Vagina (tissue), 2 donors: ENCODE results near the gene PMEPA1. TPM values are rescaled to one million over a fixed set of nuclear protein-coding genes. Genes with fewer than 3 reads are reported as not detected.
A peak's percentile ranks its signal among the peaks of the same experiment; 100 is the strongest.

Source experiments
- DNase-seq, 2 donors: peaks; one replicate each; pipeline ENCODE4 v3.0.0-alpha.2; 2017; ENCODE audit errors: extremely low spot score in 2 of 2
- H3K27ac ChIP-seq: fragments of 200-600 bp; sonication (generic); one replicate; pipeline ENCODE4 v1.5.1; 2019
- H3K27me3 ChIP-seq: fragments of 200-600 bp; sonication (generic); one replicate; pipeline ENCODE4 v1.5.1; 2019
- H3K36me3 ChIP-seq, 2 donors: fragments of 200-600 bp; sonication (generic); one replicate each; pipeline ENCODE4 v1.5.1; 2017 to 2019
- H3K4me1 ChIP-seq: fragments of 200-600 bp; sonication (generic); one replicate; pipeline ENCODE4 v1.5.1; 2019
- H3K4me3 ChIP-seq, 2 donors: fragments of 200-600 bp; sonication (generic); 1 replicate in 1 of 2; 2 replicates in 1 of 2; pipeline ENCODE4 v1.5.1; 2016 to 2019
- H3K9me3 ChIP-seq: fragments of 200-600 bp; sonication (generic); one replicate; pipeline ENCODE4 v1.5.1; 2019
- POLR2A ChIP-seq, 2 donors: fragments of 450-650 bp; IDR thresholded peaks; one replicate each; pipeline ENCODE4 v1.6.1; 2017; ENCODE audit warnings: antibody characterized with exemption in 2 of 2, mild to moderate bottlenecking in 2 of 2, moderate library complexity in 2 of 2
- POLR2AphosphoS5 ChIP-seq, 2 donors: sonication (generic); formaldehyde crosslinking; IDR thresholded peaks; one replicate each; pipeline ENCODE4 v1.9.0; 2017; ENCODE audit warnings: antibody characterized with exemption in 2 of 2, mild to moderate bottlenecking in 2 of 2, low read depth in 1 of 2; ENCODE audit not compliant: insufficient read depth in 1 of 2
- intact Hi-C: fragments of 100-400 bp; cut with DNase I; formaldehyde crosslinking; loops from one replicate; pipeline ENCODE4 v1.15.1; 2023
- total RNA-seq: library from RNA; depleted of rRNA; stranded (reverse); fragments of >200 nt; gene quantifications from one replicate; pipeline ENCODE4 v1.2.3, GENCODE V29; 2016
- TF ChIP-seq, protein P1 (sequence below), 3 experiments: fragments of 450-650 bp in 2 of 3; fragments of 200-600 bp in 1 of 3; sonication (generic) in 1 of 3; IDR thresholded peaks; one replicate each; pipeline ENCODE4 v1.5.1; 2017 to 2019; ENCODE audit warnings: antibody characterized with exemption in 3 of 3, mild to moderate bottlenecking in 2 of 3, moderate library complexity in 2 of 3

The PMEPA1 gene
- total RNA-seq, 1 donor from 2014 or later, result 11.3 TPM

DNA sequence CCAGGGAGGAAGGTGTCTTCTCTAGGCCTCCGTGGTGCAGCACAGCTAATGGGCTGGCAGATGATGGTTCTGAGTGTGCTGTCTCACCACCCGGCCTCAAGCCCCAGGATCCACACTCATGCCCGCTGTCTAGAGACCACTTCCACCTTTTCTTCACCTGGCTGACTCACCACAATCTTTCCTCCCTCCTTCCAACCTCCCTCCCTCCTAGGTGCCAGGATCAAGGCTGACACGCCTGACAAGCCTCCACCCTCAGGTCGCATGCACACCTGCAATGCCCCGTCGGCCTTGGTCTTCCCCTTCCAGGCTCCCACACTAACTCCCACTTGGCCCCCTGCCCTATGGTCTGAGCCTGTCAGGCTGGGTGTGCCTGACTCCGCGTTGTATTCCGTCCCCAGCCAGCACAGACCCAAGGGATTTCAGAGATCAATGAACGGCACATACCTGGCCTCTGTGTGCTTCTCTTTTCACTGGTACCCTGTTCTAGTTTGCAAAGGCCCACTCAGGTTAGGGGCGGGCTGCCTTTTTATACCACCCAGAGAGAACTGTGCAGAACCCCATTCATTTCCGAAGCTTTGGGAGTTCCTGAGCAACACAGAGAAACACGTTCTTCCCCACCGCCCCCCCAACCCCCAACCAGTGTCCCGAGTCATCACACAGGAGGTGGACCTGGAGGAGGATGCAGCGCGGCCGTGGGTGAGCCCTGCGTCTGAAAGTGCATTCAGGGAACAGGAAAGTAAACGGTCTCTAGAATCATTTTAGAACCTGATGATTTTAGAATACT is 39.3 kb downstream of the PMEPA1 start:
- Histone ChIP-seq H3K36me3 (no peaks in the 10 kb centered on the region), H3K4me3 (no peak overlapping the region), H3K27ac (no peak overlapping the region), H3K4me1 (peaks cover 73% of the 10 kb centered on the region), H3K9me3 (no peaks in the 10 kb centered on the region), H3K27me3 (no peaks in the 10 kb centered on the region)
- intact Hi-C loops, result no loop called here
- DNase-seq, result no peak
- TF ChIP-seq POLR2AphosphoS5 (IDR thresholded peaks at IDR 0.05; ENCODE audit: insufficient read depth in 1 of 2, low read depth in 1 of 2) (no peak), POLR2A (IDR thresholded peaks at IDR 0.05) (no peak)
- TF ChIP-seq, protein P1, sequence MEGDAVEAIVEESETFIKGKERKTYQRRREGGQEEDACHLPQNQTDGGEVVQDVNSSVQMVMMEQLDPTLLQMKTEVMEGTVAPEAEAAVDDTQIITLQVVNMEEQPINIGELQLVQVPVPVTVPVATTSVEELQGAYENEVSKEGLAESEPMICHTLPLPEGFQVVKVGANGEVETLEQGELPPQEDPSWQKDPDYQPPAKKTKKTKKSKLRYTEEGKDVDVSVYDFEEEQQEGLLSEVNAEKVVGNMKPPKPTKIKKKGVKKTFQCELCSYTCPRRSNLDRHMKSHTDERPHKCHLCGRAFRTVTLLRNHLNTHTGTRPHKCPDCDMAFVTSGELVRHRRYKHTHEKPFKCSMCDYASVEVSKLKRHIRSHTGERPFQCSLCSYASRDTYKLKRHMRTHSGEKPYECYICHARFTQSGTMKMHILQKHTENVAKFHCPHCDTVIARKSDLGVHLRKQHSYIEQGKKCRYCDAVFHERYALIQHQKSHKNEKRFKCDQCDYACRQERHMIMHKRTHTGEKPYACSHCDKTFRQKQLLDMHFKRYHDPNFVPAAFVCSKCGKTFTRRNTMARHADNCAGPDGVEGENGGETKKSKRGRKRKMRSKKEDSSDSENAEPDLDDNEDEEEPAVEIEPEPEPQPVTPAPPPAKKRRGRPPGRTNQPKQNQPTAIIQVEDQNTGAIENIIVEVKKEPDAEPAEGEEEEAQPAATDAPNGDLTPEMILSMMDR (IDR thresholded peaks at IDR 0.05), result no peak

DNA sequence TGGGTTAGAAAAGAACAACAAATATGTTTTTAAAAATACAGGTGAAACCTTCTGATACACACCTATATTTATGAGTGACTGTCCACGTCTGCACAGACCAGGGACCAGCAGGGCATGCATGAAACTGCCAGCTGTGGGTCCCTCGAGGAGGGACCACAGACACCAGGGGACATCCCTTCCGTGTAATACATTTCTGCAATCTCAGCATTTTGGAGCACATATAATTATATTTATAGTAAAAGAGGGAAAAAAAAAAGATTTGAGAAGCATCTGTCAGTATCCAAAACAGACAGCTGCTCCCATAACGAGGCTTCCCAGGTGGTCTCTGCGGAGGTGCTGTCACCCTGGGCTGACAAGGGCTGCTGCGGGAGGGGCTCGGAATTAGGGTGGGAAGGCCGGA is 40.2 kb downstream of the PMEPA1 start:
- no peaks in the 10 kb centered on the region for H3K36me3 ChIP-seq
- DNase-seq, result no peak

DNA sequence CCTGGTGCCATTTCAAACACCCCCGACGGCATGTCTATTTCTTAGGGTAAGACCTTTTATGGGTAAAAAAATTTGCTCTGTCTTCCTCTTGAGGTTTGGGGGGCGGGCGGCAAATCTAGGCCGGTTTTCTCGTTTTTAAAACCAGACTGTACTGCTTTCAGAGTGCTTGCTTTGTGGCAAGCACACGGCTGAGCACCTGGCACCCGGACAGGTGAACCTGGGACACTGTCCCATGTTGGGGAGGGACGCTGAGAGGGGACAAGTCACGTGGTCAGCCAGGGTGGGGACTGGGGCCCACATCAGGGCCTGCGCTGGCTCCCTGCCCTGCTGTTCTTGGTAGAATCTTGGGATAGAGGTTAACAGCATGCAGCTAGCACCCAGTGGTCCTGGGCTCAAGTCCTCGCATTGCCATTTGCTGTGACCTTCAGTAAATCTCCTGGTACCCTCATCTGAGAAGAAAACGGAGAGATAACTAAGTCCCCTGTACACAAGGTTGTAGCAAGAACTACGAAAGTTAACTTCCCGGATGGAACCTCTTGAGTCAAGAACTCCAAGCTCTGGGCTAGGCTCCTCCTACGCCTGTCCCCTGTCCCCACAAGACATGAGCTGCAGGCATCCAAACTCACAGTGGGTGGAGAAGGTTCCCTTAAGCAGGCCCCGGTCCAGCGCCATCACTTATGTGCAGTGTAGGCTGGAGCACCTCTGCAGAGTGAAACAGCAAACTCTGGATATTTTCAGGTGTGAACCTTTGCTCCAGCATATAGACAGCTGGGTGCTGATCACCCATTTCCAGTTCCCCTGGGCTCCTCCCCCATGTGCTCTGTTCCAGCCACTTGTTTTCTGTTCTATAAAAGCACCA is 41.7 kb downstream of the PMEPA1 start:
- Histone ChIP-seq H3K4me3 (no peak overlapping the region), H3K36me3 (no peaks in the 10 kb centered on the region), H3K27me3 (no peaks in the 10 kb centered on the region), H3K9me3 (no peaks in the 10 kb centered on the region), H3K27ac (no peak overlapping the region), H3K4me1 (peaks cover 70% of the 10 kb centered on the region)
- TF ChIP-seq POLR2AphosphoS5 (IDR thresholded peaks at IDR 0.05; ENCODE audit: insufficient read depth in 1 of 2, low read depth in 1 of 2) (no peak), POLR2A (IDR thresholded peaks at IDR 0.05) (no peak)
- TF ChIP-seq, protein P1 (IDR thresholded peaks at IDR 0.05), result no peak
- no peak for DNase-seq
- intact Hi-C loops, result no loop called here

More for the DNA sequence above, 40.2 kb downstream of the PMEPA1 start:
- H3K4me1 ChIP-seq, result peaks cover 70% of the 10 kb centered on the region
- H3K9me3 ChIP-seq, result no peaks in the 10 kb centered on the region
- TF ChIP-seq POLR2A (IDR thresholded peaks at IDR 0.05), result no peak
- H3K4me3 ChIP-seq, result no peak overlapping the region
- intact Hi-C loops, result no loop called here
- H3K27ac ChIP-seq, result no peak overlapping the region
- no peaks in the 10 kb centered on the region for H3K27me3 ChIP-seq

DNA sequence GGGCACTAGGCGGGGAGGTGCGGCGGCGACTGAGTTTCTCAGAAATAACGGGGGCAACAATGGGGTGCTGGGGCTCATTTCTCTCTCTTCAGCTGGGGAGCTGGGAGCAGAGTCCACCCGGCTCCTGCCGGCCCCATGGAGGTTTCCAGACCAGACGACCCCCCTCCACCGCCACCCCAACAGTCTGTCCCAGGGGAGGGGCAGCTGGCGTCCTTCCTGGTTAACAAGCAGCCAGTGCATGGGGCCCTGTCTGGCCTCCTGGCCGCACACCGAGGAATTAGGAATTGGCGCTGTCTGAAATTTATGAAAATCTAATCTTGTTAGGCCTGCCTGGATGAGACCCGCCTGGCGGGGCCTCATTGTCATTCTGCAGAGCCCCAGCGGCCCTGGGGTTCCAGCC is 42.4 kb downstream of the PMEPA1 start:
- intact Hi-C loops, result no loop called here
- H3K36me3 ChIP-seq, result no peaks in the 10 kb centered on the region

DNA sequence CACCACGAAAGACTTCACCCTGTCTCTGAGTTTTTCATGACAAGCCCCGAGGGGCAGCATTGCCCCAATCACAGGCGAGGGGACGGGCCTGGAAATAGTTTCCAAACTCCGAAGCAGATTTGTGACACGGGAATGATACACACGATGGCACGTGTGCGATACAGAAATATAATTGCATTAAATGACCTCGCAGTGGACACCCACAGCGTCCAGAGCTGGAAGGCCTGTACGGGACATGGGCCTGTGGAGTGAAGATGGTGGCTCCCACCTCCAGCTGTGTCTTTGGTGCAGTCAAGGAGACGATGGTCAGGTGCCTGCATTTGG is 43.0 kb downstream of the PMEPA1 start:
- intact Hi-C loops, result no loop called here
- H3K27ac ChIP-seq, result peak overlapping the region; percentile 33
- no peak for DNase-seq
- no peak overlapping the region for H3K4me3 ChIP-seq
- H3K36me3 ChIP-seq, result no peaks in the 10 kb centered on the region
- H3K27me3 ChIP-seq, result no peaks in the 10 kb centered on the region
- TF ChIP-seq, protein P1 (IDR thresholded peaks at IDR 0.05), result no peak
- TF ChIP-seq POLR2AphosphoS5 (IDR thresholded peaks at IDR 0.05; ENCODE audit: insufficient read depth in 1 of 2, low read depth in 1 of 2), result no peak
- no peak for TF ChIP-seq POLR2A (IDR thresholded peaks at IDR 0.05)
- H3K9me3 ChIP-seq, result no peaks in the 10 kb centered on the region
- H3K4me1 ChIP-seq, result peaks cover 70% of the 10 kb centered on the region

More for the DNA sequence above, 42.4 kb downstream of the PMEPA1 start:
- Histone ChIP-seq H3K4me3 (no peak overlapping the region), H3K4me1 (peaks cover 70% of the 10 kb centered on the region), H3K27ac (peak overlapping the region; percentile 33), H3K9me3 (no peaks in the 10 kb centered on the region), H3K27me3 (no peaks in the 10 kb centered on the region)
- TF ChIP-seq, protein P1 (IDR thresholded peaks at IDR 0.05), result no peak
- TF ChIP-seq POLR2AphosphoS5 (IDR thresholded peaks at IDR 0.05; ENCODE audit: insufficient read depth in 1 of 2, low read depth in 1 of 2) (no peak), POLR2A (IDR thresholded peaks at IDR 0.05) (no peak)
- no peak for DNase-seq
